ENCODE measurements around the gene WBP2.

GRCh38 chr17:75885431-75885830 is 30.3 kb upstream of the WBP2 start:
- TF ChIP-seq EZH2 (IDR thresholded peaks at IDR 0.05) (no peak), POLR2AphosphoS5 (IDR thresholded peaks at IDR 0.05; ENCODE audit: borderline replicate concordance, low read depth, low read length) (no peak), FOXP2 (optimal IDR thresholded peaks at IDR 0.05; ENCODE audit: control extremely low read depth, extremely low read length, insufficient read depth) (no peak)

Measured in SK-N-MC (cell line).